Eye (tissue), 1 donor: Measurements from ENCODE around the gene RCOR2.

Source experiments
- DNase-seq: peaks from one replicate; pipeline ENCODE4 v3.0.0-alpha.2; 2015

RCOR2 gene

GRCh38 chr11:63907063-63907462 is 9.9 kb downstream of the RCOR2 start:
- DNase-seq: no peak

- DNase-seq: peak; percentile 36
Measured at GRCh38 chr11:63906585-63906984, 10.4 kb downstream of the RCOR2 start.

- no peak for DNase-seq
Measured at GRCh38 chr11:63906087-63906486, 10.9 kb downstream of the RCOR2 start.

GRCh38 chr11:63905179-63905578 is 11.8 kb downstream of the RCOR2 start:
- peak; percentile 12 for DNase-seq

GRCh38 chr11:63904743-63905142 is 12.2 kb downstream of the RCOR2 start:
- no peak for DNase-seq

GRCh38 chr11:63903884-63904283 is 13.1 kb downstream of the RCOR2 start:
- DNase-seq: peak; percentile 16

GRCh38 chr11:63901660-63902059 is 15.3 kb downstream of the RCOR2 start:
- DNase-seq: no peak

GRCh38 chr11:63897459-63898146 is 19.4 kb downstream of the RCOR2 start:
- no peak for DNase-seq

- DNase-seq: no peak
Measured at GRCh38 chr11:63896071-63896470, 20.9 kb downstream of the RCOR2 start.

GRCh38 chr11:63893355-63893754 is 23.6 kb downstream of the RCOR2 start:
- DNase-seq: no peak

GRCh38 chr11:63892228-63892627 is 24.7 kb downstream of the RCOR2 start:
- no peak for DNase-seq

- no peak for DNase-seq
Measured at GRCh38 chr11:63890368-63890767, 26.6 kb downstream of the RCOR2 start.

GRCh38 chr11:63889344-63889743 is 27.6 kb downstream of the RCOR2 start:
- no peak for DNase-seq

GRCh38 chr11:63888170-63889086 is 28.5 kb downstream of the RCOR2 start:
- no peak for DNase-seq

- peak; percentile 29 for DNase-seq
Measured at GRCh38 chr11:63887386-63887999, 29.5 kb downstream of the RCOR2 start.

GRCh38 chr11:63884196-63884932 is 32.6 kb downstream of the RCOR2 start:
- no peak for DNase-seq

- no peak for DNase-seq
Measured at GRCh38 chr11:63883791-63884190, 33.2 kb downstream of the RCOR2 start.

- DNase-seq: peak; percentile 40
Measured at GRCh38 chr11:63882555-63883242, 34.3 kb downstream of the RCOR2 start.

GRCh38 chr11:63880403-63880790 is 36.6 kb downstream of the RCOR2 start:
- DNase-seq: no peak

GRCh38 chr11:63879598-63880402 is 37.2 kb downstream of the RCOR2 start:
- DNase-seq: no peak

- no peak for DNase-seq
Measured at GRCh38 chr11:63877658-63878241, 39.2 kb downstream of the RCOR2 start.
